ENCODE data around the gene APOO.

Gene APOO

DNA sequence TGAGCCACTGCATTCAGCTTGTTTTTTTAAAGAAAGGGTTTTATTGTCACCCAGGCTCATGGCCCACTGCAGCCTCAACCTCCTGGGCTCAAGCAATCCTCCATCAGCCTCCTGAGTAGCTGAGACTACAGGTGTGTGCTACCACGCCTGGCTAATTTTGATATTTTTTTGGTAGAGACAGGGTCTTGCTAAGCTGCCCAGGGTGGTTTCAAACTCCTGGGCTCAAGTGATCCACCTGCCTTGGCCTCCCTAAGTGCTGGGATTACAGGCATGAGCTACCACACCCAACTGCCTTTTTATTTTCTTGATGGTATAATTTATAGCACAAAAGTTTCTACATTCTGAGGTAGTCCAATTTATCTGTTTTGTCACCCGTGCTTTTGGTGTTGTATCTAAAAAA, 85.9 kb downstream of the APOO start:
- TF ChIP-seq CTCF (IDR thresholded peaks at IDR 0.05; ENCODE audit: control insufficient read depth, extremely low read depth, insufficient read depth) = no peak
- H3K4me3 ChIP-seq (ENCODE audit: low read depth, low read length) = no peak overlapping the region
- no peak for DNase-seq (ENCODE audit: low read depth)

DNA sequence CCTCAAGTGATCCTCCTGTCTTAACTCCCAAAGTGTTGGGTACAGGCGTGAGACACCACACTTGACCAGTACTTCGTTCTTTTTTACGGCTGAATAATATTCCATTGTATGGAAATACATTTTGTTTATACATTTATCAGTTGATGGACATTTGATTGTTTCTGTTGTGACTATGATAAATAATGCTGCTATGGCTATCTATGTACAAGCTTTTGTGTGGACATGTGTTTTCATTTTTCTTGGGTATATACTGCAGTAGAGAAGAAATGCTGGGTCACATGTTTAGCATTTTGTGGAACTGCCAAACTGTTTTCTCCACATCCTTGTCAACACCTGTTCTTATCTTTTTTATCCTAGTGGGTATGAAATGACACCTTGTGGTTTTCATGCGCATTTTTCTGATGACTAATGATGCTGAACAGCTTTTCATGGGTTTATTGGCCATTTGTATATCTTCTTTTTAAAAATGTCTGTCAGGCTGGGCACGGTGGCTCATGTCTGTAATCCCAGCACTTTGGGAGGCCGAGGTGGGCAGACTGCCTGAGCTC, 87.4 kb downstream of the APOO start:
- H3K4me3 ChIP-seq (ENCODE audit: low read depth, low read length) = no peak overlapping the region
- TF ChIP-seq CTCF (IDR thresholded peaks at IDR 0.05; ENCODE audit: control insufficient read depth, extremely low read depth, insufficient read depth) = no peak
- no peak for DNase-seq (ENCODE audit: low read depth)

DNA sequence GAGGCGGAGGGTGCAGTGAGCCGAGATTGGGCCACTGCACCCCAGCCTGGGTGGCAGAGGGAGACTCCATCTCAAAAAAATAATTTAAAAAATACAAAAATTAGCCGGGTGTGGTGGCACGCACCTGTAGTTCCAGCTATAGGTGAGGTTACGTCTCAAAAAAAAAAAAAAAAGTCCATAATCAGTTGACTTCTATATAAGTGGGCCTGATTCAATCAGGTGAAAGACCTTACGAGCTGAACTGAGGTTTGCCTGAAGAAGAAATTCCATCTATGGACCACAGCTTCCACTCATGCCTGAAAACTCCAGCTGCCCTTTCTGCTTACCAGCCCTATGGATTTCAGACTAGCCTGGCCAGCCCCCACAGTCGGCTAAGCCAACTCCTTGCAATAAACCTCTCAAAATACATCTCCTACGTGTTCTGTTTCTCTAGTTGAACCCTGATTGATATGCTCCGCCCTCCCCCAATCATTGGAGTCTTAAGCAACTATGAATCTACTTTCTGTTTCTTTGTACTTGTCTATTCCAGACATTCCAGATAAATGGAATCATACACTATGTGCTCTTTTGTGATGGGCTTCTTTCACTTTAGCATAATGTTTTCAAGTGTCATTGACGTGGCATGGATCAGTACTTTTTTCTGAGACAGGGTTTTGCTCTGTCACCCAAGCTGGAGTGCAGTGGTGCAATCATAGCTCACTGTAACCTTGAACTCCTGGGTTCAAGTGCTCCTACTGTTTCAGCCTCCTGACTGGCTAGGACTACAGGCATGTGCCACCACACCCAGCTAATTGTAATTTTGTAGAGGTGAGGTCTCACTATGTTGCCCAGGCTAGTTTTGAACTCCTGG, 88.1 kb downstream of the APOO start:
- TF ChIP-seq CTCF (IDR thresholded peaks at IDR 0.05; ENCODE audit: control insufficient read depth, extremely low read depth, insufficient read depth) = no peak
- no peak overlapping the region for H3K4me3 ChIP-seq (ENCODE audit: low read depth, low read length)
- no peak for DNase-seq (ENCODE audit: low read depth)

- H3K4me3 ChIP-seq (ENCODE audit: low read depth, low read length) = no peak overlapping the region
- DNase-seq (ENCODE audit: low read depth) = no peak
- TF ChIP-seq CTCF (IDR thresholded peaks at IDR 0.05; ENCODE audit: control insufficient read depth, extremely low read depth, insufficient read depth) = no peak
Measured at GRCh38 chrX:23817979-23818336, 89.8 kb downstream of the APOO start.

DNA sequence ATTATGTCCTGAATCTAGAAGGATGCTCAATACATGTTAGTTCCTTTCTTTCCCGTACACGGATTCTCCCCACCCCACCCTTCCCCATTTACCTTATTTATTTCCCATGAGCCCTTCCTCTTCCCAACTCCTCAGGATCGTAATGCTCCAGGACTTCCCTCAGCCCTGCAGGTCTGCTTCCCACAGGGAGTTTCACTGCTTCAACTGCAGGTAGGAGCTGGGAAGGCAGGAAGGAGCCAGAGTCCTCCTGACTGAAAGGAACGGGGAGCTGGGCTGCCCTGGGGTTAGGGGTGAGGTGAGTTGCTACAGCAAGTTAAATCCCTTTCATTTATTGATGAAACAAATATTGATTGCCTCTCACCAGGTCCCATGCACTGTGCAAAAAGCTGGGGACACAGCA, 91.6 kb downstream of the APOO start:
- TF ChIP-seq CTCF (IDR thresholded peaks at IDR 0.05; ENCODE audit: control insufficient read depth, extremely low read depth, insufficient read depth) = no peak
- H3K4me3 ChIP-seq (ENCODE audit: low read depth, low read length) = no peak overlapping the region
- no peak for DNase-seq (ENCODE audit: low read depth)

- TF ChIP-seq CTCF (IDR thresholded peaks at IDR 0.05; ENCODE audit: control insufficient read depth, extremely low read depth, insufficient read depth) = no peak
- DNase-seq (ENCODE audit: low read depth) = no peak
- H3K4me3 ChIP-seq (ENCODE audit: low read depth, low read length) = no peak overlapping the region
Measured at GRCh38 chrX:23815376-23815775, 92.4 kb downstream of the APOO start.

- no peak overlapping the region for H3K4me3 ChIP-seq (ENCODE audit: low read depth, low read length)
- TF ChIP-seq CTCF (IDR thresholded peaks at IDR 0.05; ENCODE audit: control insufficient read depth, extremely low read depth, insufficient read depth) = no peak
- DNase-seq (ENCODE audit: low read depth) = no peak
Measured at GRCh38 chrX:23813808-23814207, 93.9 kb downstream of the APOO start.
